Superior temporal gyrus (tissue), 1 donor: ENCODE measurements around the gene PLBD1.

ENCODE experiments used
- DNase-seq: peaks from one replicate; pipeline ENCODE4 v3.0.0-alpha.2; 2016; ENCODE audit errors: extremely low spot score

PLBD1 gene, protein sequence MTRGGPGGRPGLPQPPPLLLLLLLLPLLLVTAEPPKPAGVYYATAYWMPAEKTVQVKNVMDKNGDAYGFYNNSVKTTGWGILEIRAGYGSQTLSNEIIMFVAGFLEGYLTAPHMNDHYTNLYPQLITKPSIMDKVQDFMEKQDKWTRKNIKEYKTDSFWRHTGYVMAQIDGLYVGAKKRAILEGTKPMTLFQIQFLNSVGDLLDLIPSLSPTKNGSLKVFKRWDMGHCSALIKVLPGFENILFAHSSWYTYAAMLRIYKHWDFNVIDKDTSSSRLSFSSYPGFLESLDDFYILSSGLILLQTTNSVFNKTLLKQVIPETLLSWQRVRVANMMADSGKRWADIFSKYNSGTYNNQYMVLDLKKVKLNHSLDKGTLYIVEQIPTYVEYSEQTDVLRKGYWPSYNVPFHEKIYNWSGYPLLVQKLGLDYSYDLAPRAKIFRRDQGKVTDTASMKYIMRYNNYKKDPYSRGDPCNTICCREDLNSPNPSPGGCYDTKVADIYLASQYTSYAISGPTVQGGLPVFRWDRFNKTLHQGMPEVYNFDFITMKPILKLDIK

DNA sequence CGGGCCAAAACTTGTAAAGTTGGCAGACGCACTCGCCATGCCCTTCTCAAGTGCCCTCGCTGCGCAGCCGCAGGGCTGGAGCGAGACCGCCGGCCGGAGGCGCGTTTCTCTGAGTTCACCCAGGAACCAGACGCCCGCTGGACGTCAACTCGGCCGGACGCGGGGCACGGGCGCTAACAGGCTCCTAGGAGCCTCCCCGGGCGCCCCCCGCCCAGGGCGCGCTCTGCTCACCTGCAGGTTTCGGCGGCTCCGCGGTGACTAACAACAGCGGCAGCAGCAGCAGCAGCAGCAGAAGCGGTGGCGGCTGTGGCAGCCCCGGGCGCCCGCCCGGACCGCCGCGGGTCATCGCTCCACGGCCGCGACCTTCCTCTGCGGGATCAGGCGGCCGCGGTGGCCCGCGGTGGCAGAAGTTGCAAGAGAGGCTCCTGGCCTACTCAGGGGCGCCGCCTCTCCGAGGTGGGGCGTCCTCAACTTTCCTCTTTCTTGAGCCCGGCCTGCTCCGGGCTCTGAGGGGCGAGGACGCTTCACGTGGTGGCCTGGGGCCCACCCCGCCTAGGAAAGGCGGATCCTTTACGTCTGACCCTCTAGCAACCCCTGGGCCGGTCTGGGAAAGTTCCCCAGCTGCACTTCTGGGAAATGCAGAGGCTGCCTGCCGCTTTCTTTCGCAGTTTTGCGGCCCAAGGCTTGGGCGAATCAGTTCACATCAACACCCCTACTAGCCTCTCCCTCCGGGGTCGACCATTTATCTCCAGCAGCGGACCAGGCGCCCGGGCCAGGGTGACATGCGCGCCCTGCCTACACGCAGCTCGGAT is at the start of gene PLBD1:
TSS of gene PLBD1 (minus strand) at position 533 of the 812 bp plus-strand sequence. CDS start at position 346, 187 bp downstream.
- peak; percentile 28 for DNase-seq

DNA sequence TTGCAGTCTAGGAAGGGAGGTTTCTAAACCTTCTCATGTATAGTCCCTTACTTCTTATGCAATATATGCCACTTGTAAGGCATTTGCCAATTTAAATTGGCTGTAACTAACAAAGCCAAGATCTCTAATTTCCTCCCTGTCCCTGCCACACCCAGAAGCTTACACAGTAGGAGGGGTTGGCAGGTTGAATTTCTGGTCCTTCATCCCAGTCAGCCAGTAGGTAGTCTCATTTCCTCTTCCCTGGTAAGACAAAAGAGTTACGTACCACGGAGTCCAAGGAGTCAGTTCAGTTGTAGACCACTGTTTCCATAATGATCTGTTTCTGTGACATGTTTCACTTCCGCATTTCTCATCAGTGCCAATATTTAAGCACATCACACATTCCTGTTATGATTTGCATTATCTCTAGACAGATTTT is 47.0 kb upstream of the PLBD1 start:
- DNase-seq: peak; percentile 34

DNA sequence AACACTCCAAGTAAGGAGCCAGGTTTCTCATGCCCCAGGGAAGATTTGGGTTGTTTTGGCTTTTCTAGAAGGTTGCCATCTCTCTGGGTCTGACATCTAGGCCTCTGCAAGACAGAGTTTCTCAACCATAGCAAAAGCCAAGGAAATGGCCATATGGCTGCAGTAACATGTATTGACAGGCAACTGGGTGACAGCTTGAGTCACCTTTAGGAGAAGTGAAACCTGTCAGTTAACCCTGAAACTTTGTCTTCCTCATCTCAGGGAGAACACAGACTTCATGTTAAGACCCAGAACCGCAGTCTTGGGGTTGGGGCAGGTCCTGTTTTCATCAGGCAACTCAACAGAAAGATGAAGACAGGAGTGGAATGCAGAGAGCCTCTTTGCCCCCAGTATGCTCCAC is 46.0 kb upstream of the PLBD1 start:
- DNase-seq: peak; percentile 28

DNA sequence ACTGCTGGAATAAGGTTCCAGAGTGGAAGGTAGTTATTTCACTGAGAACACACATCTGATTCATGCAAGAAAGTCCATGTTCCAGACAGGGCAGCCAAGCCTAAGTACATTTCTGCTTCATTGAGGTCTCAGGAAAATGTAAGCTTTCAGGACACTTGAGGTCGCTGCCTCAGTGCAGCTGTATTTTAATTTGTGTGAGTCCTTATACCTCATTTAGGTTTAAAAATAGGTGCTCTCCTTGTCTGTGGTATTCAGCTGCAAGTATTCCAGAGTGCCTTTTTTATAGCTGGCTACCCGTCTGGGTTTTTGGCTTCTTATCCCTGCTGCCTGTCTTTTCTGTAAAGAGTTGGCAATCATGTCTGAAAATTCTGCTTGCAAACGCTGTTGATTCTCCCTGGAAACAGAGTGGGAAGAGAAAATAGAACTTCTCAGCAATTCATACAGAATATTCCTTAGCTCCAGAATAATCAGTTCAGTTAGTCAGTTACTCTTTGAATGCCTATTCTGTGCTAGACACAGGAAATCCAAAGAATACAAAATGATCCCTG is 45.3 kb upstream of the PLBD1 start:
- DNase-seq: peak; percentile 54

DNA sequence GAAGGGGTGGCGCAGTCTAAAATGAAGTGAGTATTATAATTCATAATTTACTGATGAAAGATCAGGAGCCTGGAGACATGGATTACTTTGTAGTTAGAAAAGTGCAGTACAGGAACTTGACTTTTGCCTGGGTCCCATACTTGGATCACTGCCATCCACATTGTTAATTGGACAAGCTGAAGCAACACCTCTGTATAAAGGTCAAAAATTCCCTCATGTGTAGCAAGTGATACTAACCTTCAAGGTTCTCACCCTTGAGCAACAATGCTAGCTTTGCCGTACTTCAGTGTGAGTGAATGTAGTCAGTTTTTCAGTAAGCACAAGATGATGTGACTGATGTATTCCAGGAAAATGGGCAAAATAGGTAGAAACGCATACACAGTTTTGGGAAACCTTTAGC is 44.6 kb upstream of the PLBD1 start:
- DNase-seq: no peak

DNA sequence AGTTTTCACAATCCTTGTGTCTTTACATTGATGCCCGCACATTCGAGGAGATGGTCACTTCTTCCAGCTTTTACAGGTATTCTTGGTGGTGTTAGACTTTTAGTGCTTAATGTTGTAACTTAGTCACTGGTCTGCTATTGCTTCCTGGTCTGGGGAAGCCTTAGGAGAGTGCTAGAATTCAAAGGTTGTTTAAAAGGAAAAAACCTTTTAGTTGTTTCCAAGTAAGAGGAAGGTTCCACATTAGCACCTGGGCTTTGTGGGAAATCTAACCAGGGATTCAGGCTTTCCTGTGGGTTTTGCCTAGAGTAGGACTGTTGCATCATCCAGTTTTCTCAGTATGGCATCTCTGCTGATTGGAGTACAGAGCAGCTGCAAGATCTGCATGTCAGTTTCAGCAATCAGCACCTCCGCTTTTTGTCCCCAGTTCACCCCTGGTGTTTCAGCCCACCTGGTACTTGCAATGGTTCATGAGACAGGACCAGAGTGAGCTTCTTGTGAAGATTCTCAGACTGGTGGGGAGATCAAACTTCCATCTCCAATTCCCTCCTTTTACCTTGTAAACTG is 44.0 kb upstream of the PLBD1 start:
- DNase-seq: no peak

DNA sequence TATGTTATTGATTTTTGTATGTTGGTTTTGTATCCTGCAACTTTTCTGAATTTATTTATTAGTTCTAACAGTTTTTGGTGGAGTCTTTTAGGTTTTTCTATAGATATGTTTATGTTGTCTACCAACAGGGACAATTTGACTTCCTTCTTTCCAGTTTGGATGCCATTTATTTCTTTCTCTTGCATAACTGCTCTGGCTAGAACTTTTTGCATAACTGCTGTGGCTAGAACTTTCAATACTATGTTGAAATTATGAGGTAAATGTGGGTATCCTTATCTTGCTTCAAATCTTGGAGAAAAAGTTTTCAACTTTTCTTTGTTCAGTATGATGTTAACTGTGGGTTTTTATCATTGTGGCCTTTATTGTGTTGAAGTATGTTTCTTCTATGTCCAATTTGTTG is 39.9 kb upstream of the PLBD1 start:
- no peak for DNase-seq

DNA sequence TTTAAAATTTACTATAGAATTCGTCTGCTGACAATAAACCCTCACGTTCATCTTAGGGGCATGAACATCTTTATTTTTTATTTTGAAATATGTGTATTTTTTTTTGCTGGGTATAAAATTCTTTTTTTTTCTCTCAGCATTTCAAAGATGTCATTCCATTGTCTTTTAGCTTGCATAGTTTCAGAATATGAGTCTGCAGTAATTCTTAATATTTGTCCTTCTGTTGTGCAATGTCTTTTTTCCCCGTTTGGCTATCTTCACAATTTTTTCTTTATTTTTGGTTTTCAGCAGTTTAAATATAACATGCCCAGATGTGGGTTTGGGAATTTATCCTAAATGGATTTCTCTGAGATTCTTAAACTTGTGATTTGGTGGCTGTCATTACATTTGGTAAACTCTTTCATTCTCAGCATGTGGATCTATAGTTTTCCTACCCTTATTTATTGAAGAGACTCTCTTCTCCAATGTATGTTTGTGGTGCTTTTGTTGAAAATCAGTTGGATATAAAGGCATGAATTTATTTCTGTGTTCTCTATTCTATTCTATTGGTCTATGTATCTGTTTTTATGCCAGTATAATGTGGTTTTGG is 37.8 kb upstream of the PLBD1 start:
- no peak for DNase-seq

DNA sequence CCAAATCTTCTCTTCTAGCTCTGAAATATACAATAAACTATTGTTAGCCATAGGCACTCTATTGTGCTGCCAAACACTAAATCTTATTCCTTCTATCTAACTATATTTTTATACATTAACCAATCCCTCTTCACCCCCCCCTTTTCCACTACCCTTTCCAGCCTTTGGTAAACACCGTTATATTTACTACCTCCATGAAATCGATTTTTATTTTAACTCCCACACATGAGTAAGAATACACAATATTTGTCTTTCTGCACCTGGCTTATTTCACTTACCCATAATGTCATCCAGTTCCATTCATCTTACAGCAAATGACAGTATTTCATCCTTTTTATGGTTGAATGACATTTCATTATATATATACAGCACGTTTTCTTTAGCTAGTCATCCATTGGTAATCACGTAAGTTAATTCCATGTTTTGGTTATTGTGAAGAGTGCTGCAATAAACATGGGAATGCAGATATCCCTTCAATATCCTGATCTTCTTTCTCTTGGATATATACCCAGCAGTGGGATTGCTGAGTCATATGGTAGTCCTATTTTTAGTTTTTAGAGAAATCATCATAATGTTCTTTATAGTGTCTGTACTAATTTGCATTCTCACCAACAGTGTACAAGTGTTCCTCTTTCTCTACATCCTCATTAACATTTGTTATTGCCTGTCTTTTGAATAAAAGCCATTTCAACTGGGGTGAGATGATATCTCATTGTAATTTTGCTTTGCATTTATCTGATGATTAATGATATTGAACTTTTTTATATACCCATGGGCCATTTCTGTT is 34.2 kb upstream of the PLBD1 start:
- no peak for DNase-seq

DNA sequence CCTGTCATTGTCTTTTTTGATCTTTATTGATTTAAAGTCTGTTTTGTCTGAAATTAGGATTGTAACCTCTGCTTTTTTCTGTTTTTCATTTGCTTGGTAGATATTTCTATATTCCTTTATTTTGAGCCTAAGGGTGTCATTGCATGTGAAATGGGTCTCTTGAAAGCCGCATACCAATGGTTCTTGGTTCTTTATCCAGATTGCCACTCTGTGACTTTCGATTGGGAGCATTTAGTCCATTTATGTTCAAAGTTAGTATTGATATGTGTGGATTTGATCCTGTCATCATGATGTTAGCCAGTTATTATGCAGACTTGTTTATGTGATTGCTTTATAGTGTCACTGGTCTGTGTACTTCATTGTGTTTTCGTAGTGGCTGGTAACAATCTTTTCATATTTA is 29.8 kb upstream of the PLBD1 start:
- no peak for DNase-seq

DNA sequence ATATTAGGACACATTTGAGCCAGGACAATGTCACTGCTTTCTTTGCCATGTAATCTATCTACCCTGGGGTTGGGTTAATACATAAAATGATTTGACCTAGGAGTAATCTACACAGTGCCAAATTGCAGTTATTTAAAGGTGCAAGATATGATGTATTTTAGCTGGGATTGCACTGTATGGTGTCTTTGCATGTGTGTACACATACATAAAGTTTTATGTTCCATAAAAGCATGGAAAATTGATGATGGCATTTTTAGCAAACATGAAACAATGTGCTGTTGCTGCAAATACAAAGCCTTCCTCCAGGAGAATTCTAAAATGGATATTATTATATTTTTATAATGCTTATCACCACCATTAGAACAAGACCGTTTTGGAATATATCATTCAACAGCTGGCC is 24.0 kb upstream of the PLBD1 start:
- no peak for DNase-seq

DNA sequence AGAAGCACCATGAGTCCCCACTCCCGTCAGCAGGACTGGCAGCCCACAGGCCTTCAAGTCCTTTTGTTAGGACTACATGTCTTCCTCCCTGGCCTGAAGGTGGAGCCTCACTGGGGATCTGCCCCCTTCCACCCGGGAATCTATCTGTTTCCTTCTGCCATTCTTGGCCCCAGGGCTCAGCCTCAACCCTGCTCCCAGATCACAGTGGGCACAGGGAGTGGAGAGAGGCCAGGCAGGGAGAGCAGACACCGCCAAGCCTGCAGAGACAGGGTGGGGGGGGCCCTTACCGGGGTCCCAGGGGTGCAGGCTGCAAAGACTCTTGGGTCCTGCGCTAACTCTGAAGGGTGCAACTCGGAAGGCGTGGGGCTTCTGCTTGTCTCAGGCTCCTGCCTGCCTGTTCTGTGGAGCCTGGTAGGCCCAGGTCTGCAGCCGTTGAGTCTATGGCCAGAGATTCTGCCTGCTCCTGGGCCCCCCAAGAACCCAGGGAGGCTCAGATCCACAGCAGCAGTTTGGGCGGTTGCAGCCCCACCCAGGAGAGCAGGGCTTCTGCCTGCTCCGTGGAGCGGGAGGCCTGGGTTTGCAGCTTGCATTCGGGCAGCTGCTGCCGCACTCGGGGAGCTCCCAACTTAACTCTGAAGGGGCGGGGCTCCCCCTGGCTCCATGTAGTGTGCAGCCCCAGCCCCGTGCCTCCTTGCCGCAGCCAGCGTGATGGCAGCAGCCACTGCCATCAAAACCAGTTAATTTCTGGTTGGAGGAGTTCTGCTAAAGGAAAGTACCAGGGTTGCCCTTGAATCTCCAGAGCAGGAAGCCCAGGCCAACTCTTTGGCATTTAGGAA is 21.7 kb upstream of the PLBD1 start:
- DNase-seq: no peak

DNA sequence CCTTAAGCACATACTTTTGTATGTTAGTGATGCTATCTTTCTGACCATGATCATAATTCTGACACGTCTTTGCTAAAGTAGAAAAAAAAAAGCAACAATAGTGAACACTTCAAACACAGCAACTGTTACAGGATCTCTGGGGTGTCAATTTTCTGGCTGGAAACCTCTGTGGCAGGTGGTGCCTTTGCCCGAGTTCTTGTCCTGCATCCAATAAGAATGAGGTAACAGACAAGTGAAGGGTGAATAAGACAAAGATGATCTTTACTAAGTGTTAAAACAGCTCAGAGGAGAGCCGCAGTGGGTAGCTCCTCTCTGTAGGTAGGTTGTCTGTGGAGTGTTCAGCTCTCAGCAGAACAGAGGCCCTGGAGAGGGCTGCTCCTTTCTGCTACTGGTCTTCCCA is 20.9 kb upstream of the PLBD1 start:
- no peak for DNase-seq

DNA sequence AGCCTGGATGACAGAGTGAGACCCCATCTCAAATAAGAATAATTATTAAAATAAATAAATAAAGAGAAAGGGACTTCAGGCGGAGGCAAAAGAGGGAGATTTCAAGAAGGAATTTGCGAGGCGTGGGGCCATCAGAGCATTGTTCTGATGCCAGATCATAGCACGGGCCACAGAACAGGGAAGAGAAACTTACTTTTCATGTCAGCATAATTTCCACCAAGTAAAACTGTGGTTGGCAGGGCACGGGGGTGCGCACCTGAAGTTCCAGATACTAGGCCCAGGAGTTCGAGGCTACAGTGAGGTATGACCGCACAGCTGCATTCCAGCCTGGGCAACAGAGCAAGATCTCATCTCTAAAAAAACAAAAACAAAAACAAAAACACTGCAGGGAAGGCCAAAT is 11.0 kb upstream of the PLBD1 start:
- DNase-seq: no peak

DNA sequence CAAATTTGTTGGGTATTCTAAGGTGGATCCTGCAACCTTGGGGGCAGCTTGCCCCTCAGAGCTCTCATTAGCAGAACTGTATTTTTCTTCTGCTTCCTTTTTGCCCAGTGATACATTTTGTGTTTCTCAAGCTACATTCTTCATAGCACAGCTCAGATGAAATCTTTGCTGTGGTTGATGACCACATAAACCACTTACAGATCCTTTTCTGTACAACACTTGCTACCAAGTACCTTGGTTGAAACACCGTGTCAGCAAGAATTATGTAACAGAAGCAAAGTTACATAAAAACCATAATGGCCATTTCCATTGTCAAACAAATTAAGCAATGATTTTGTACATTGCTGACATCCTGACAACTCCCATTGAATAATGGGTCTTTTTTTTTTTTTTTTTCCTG is 9.7 kb upstream of the PLBD1 start:
- no peak for DNase-seq

DNA sequence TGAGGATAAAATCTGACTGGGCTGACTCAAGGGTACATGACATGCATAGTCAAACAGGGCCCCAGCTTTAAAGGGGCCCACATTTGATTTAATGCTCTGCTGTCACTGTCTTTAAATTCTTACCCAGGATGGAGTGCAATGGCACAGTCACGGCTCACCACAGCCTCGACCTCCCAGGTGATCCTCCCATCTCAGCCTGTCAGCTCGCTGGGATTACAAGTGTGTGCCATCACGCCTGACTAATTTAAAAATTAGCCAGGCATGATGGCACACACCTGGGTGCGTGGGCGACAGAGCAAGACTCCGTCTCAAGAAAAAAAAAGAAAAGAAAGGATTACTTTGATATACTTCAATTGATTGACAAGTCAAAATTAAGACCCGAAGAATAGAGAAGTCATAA is 9.2 kb upstream of the PLBD1 start:
- DNase-seq: no peak

DNA sequence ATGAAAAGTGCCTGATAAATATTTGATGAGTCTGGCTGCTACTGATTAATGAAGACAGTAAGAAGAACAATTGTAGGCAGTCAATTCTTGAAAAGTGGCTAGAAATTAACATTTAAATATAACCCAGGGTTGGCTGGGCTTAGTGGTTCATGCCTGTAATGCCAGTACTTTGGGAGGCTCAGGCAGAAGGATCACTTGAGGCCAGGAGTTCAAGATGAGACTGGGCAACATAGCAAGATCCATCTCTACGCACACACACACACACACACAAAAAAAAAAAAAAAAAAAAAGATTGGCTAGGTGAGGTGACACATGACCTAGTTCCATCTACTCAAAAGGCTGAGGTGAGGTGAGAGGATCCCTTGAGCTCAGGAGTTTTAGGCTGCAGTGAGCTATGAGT is 7.9 kb upstream of the PLBD1 start:
- no peak for DNase-seq

DNA sequence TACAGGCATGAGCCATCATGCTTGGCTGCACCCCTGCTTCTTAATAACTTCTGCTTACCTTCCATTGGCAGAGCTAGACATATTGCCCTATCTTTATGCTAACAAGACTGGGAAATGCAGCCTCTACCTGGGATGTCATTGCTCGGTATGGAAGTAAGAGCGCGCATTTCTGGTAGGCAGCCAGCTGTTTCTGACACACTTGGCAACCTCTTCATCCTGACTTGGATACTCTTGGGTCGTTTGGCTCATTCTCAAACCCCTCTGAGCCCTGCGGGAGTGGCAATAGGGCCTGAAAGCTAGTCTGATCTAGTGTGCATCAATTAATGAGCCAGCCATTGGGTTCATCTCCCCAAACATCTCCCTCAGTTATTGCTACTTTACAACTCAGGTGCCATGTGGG is 5.4 kb upstream of the PLBD1 start:
- DNase-seq: no peak

DNA sequence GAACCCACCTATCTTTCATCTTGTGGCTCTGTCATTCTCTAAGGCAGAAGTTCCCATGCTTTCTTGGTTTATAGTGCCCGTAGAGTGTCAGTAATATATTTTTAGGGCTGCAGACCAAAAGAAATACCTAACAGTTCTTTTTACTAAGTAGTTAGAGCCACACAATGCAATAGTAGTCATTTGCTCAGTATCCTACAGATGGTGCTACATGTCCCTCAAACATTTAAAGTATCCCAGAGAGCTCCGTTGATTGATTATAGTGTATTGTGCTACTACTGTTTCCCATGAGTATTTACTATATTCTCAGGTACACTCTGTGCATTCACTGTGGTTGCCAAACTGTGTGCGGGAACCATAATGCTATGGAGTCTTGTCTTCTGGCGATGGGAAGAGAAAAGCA is 4.7 kb upstream of the PLBD1 start:
- no peak for DNase-seq

DNA sequence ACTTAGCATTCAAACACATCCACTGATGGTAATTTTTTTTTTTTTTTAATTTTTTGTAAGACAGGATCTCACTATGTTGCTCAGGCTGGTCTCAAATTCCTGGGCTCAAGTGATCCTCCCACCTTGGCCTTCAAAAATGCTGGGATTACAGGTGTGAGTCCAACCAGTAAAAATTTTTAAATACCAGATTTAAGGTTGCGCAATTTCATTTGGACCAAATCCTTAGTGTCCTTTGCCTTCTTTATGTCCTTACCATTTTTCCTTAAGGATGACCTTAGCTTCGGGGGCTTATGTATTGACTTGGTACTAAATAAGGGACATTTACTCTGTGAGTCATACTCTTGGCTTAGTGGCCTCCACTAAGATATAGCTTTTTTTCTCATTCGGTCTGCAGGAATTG is 4.1 kb upstream of the PLBD1 start:
- no peak for DNase-seq
